SH-SY5Y (cell line): ENCODE measurements around the gene PTGR3.

ENCODE experiments used
- GATA2 ChIP-seq: IDR thresholded peaks from 2 replicates; pipeline ENCODE4 v1.6.1; 2011; ENCODE audit warnings: mild to moderate bottlenecking, low read depth, low read length
- GATA3 ChIP-seq: IDR thresholded peaks from 2 replicates; pipeline ENCODE4 v1.6.1; 2011; ENCODE audit warnings: low read depth, mild to moderate bottlenecking, low read length, moderate library complexity

The PTGR3 gene

DNA sequence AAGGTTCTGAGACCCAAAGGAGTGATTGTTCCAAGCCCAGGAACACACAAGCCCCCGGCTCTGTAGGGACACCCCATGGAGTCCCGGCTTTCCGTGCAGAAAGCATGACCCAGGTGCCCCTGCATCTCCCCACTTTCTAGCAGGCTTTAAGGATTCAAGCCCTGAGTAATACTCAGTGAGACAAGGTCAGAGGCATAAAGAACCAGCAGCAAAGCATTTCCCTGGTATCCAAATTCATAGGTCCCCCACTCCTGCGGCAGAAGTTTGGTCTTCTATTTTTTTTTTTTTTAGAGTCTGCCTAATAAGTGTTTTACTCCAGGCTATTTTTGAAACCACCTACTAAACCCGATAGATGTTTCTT, 18.0 kb upstream of the PTGR3 start:
- no peak for TF ChIP-seq GATA3
- TF ChIP-seq GATA2, result no peak

- no peak for TF ChIP-seq GATA2
- TF ChIP-seq GATA3, result no peak
Measured at GRCh38 chr18:75226286-75226955, 17.5 kb upstream of the PTGR3 start.

DNA sequence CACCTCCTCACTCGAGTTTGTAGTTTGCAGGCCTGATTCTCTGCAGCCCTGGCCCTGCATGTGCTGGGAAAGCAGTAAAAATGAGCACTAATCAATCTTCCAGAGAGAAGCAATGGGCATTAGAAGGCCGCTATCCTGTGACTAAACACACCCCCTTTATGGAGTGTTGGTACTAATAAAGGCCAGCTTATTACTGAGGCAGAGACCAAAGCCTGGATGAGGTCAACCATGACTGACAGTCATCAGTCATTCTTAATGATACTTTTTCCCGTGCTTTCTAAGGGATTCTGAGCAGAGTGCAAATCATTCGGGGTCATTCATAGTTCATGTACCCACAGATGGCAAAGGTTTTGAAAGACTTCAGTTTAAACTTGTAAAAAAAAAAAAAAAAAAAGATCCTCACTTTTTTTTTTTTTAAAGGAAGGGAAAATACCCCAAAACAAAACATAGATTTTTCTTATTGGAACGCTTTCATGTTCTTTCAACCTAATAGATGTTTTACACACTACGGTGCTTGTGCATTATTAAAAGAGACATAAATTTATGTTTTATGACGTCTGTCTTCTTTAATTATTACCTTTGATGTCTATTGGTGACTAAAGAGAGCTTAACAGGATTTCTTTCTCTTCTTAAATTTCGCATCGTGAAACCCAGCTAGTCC, 14.9 kb upstream of the PTGR3 start:
- TF ChIP-seq GATA3, result no peak
- no peak for TF ChIP-seq GATA2

DNA sequence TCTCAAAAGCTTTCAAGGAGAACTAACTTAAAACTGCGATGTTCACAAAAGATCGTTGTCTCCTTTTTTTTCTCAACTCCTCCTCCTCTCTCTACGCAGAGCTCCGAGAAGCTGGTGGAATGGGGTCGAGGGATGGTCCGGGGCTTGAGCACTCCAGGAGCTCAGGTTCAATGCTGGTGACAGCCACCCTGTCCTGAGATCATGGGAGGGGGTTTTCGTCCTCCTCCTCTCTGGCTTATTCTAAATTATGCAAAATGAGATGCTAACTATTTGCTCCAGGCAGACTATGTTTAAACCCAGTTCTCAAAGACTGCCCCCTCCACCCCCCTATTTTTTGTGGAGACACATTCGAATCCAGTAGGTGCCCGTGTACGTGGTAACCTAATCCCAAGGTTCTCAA, 13.5 kb upstream of the PTGR3 start:
- no peak for TF ChIP-seq GATA3
- TF ChIP-seq GATA2, result no peak

- no peak for TF ChIP-seq GATA3
- no peak for TF ChIP-seq GATA2
Measured at GRCh38 chr18:75221897-75222296, 13.0 kb upstream of the PTGR3 start.

GRCh38 chr18:75221397-75221796, 12.5 kb upstream of the PTGR3 start:
- TF ChIP-seq GATA2 (no peak), GATA3 (no peak)

- TF ChIP-seq GATA3 (no peak), GATA2 (no peak)
Measured at GRCh38 chr18:75220551-75221355, 11.8 kb upstream of the PTGR3 start.

- TF ChIP-seq GATA2, result no peak
- no peak for TF ChIP-seq GATA3
Measured at GRCh38 chr18:75219745-75220375, 10.9 kb upstream of the PTGR3 start.

DNA sequence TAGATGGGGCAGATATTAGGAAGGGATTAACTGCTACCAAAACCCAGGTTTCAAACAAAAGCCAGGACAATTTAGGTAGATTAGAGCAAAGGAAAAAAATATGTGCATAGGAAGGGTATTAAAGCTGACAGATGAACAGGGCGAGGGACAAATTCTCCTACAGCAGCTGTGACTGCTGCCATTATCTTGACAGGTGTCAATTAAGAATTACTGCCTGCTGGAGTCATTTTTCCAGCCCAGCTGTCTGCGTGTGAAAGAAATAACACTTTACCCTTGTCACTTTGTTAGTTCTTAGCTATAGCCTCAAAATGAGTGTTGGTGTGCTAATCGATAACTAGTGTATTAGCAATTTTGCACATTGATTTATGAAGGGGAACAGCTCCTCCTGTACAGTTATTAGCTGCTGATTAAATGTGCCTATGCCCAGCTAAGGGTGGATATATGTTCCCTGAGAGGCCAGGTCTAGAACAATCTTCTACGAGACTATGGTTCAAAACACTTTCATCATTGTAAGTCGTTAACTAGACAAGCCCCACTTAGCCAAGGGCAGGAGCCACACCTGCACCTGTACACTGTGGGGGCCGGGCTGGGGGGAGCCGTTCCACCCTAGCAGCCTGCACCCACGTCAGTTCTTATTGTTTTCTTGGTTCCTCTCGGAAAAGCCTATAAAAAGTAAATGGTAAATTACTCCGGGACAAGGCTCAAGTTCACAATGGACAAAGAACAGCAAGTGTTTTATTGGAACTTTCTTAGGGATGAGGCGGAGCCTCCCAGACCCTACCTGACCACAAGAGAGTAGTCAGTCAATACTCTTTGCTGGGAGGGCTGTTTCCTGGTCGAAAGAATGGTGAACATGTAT, 9.4 kb upstream of the PTGR3 start:
- TF ChIP-seq GATA2 (no peak), GATA3 (no peak)

DNA sequence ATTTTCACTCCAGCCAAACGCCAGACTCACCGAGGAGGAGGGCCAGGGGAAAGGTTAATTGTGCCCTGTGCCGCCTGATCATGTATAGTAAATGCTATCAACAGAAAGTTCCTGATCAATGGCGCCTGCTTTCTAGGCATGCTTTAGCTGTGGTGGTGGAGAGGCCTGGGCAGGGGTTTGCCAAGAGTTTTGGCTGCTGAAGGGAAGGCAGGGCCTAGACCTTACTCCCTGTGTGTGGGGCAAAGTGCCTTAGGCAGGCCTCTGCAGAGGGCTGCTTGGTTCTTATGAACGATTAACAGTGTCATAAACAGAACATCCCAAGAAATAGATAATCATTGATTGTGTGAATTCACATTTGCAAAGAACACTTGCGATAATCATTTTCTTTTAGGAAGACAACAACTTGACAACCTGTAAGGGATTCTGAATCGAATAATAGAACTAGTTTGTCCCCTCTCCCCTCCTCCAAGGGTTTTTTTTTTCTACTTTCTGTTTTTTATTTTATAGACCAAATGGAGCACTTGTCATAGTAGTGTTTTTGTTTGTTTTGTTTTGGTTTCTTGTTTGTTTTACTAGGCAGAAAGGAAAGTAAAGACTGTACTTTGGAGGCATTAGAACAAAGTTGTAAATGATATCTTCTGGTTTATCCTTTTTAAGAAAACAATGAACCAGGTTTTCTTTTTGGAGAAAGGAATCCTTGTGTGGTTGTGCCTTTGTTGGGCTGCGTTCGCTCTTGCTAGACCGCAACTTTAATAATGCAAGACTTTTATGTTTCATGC, 8.2 kb upstream of the PTGR3 start:
- TF ChIP-seq GATA2 (no peak), GATA3 (no peak)

GRCh38 chr18:75216212-75216910, 7.4 kb upstream of the PTGR3 start:
- TF ChIP-seq GATA2, result no peak

GRCh38 chr18:75215663-75216062, 6.7 kb upstream of the PTGR3 start:
- TF ChIP-seq GATA3 (no peak), GATA2 (no peak)
